Fibroblast of lung (primary cell): ENCODE data around the gene L1CAM. TPM values are rescaled to one million over a fixed set of nuclear protein-coding genes. Genes with fewer than 3 reads are reported as not detected.

Source experiments
- DNase-seq, 2 donors: peaks; one replicate each; pipeline versions ENCODE4 v3.0.0 to v3.0.0-alpha.2; 2010; ENCODE audit warnings: low read depth in 2 of 2
- H2AFZ ChIP-seq: 2 replicates; pipeline ENCODE4 v1.5.1; 2012; ENCODE audit warnings: low read length, control low read depth, inconsistent platforms
- H3K27ac ChIP-seq: 2 replicates; pipeline ENCODE4 v1.5.1; 2011; ENCODE audit warnings: low read length, control low read depth; ENCODE audit not compliant: insufficient read depth
- H3K27me3 ChIP-seq: 2 replicates; pipeline ENCODE4 v1.5.1; 2011; ENCODE audit warnings: mild to moderate bottlenecking, low read length; ENCODE audit not compliant: control insufficient read depth, insufficient read depth
- H3K36me3 ChIP-seq: 2 replicates; pipeline ENCODE4 v1.5.1; 2011; ENCODE audit warnings: low read length; ENCODE audit not compliant: control insufficient read depth, insufficient read depth
- H3K4me1 ChIP-seq: 2 replicates; pipeline ENCODE4 v1.5.1; 2011; ENCODE audit warnings: low read length; ENCODE audit not compliant: control insufficient read depth, insufficient read depth; ENCODE audit errors: extremely low read depth
- H3K4me2 ChIP-seq: 2 replicates; pipeline ENCODE4 v1.5.1; 2011; ENCODE audit warnings: low read length, control low read depth; ENCODE audit not compliant: insufficient read depth; ENCODE audit errors: extremely low read depth
- H3K4me3 ChIP-seq, 4 experiments: fragments of 200-600 bp in 1 of 4; sonication (generic) in 1 of 4; replicated peaks in 1 of 4; 2 replicates each; pipeline ENCODE4 v1.5.1; 2011 to 2016; ENCODE audit warnings: low read length in 4 of 4, low read depth in 3 of 4, mild to moderate bottlenecking in 3 of 4, control low read depth in 2 of 4, inconsistent platforms in 1 of 4, mixed read lengths in 1 of 4; ENCODE audit not compliant: insufficient read depth in 1 of 4; ENCODE audit errors: control extremely low read depth in 1 of 4
- H3K79me2 ChIP-seq: 2 replicates; pipeline ENCODE4 v1.5.1; 2012; ENCODE audit warnings: mild to moderate bottlenecking, low read length, inconsistent platforms; ENCODE audit not compliant: control insufficient read depth, insufficient read depth
- H3K9ac ChIP-seq: 2 replicates; pipeline ENCODE4 v1.5.1; 2011; ENCODE audit warnings: mild to moderate bottlenecking, low read length, control low read depth; ENCODE audit not compliant: insufficient read depth
- H3K9me3 ChIP-seq: 2 replicates; pipeline ENCODE4 v1.5.1; 2012; ENCODE audit warnings: low read depth, low read length; ENCODE audit not compliant: control insufficient read depth, insufficient read depth
- H4K20me1 ChIP-seq: 2 replicates; pipeline ENCODE4 v1.5.1; 2011; ENCODE audit warnings: low read length; ENCODE audit not compliant: control insufficient read depth, insufficient read depth; ENCODE audit errors: extremely low read depth
- CTCF ChIP-seq, 2 donors: IDR thresholded peaks in 1 of 2; conservative IDR thresholded peaks in 1 of 2; 1 replicate in 1 of 2; 2 replicates in 1 of 2; pipeline ENCODE4 v1.5.1; 2011 to 2012; ENCODE audit warnings: low read length in 2 of 2, control low read depth in 1 of 2, inconsistent platforms in 1 of 2, low read depth in 1 of 2, mild to moderate bottlenecking in 1 of 2
- EZH2 ChIP-seq: IDR thresholded peaks from 2 replicates; pipeline ENCODE4 v1.5.1; 2012; ENCODE audit warnings: low read length, control low read depth, mild to moderate bottlenecking; ENCODE audit errors: missing control alignments
- polyA plus RNA-seq, 2 donors: library from polyadenylated mRNA; depleted of rRNA in 1 of 2; stranded (reverse) in 1 of 2; unstranded in 1 of 2; fragments of >200 nt; gene quantifications; 2 replicates each; pipeline ENCODE4 v1.2.1, GENCODE V29; 2011 to 2012; ENCODE audit warnings: missing spikeins in 1 of 2
- total RNA-seq: library from RNA; depleted of rRNA; stranded (reverse); fragments of >200 nt; gene quantifications from 2 replicates; pipeline ENCODE4 v1.2.1, GENCODE V29; 2014

The L1CAM gene
- total and polyA plus RNA-seq, 2 donors (not counting 1 experiment from before 2014, with no cell fraction given) = 0.99 to 1.7 TPM

- Histone ChIP-seq H3K27ac (no peak overlapping the region), H3K4me2 (no peak overlapping the region), H3K4me1 (peaks cover 2% of the 10 kb centered on the region), H3K9me3 (no peaks in the 10 kb centered on the region), H2AFZ (no peak overlapping the region), H4K20me1 (no peaks in the 10 kb centered on the region), H3K9ac (no peak overlapping the region), H3K4me3 (no peak overlapping the region), H3K27me3 (no peaks in the 10 kb centered on the region), H3K36me3 (no peaks in the 10 kb centered on the region), H3K79me2 (no peaks in the 10 kb centered on the region)
- TF ChIP-seq CTCF (conservative IDR thresholded peaks at IDR 0.05 in 1 of 2, IDR thresholded peaks at IDR 0.05 in 1 of 2; ENCODE audit: low read depth in 1 of 2, low read length in 2 of 2) (no peak), EZH2 (no peak)
- DNase-seq = no peak
Observed at GRCh38 chrX:153919281-153919680, 33.3 kb upstream of the L1CAM start.

- Histone ChIP-seq H3K4me3 (no peak overlapping the region), H3K27me3 (no peaks in the 10 kb centered on the region), H3K9me3 (no peaks in the 10 kb centered on the region), H4K20me1 (no peaks in the 10 kb centered on the region), H3K27ac (no peak overlapping the region), H2AFZ (no peak overlapping the region), H3K4me1 (no peaks in the 10 kb centered on the region), H3K9ac (no peak overlapping the region), H3K79me2 (no peaks in the 10 kb centered on the region), H3K4me2 (no peak overlapping the region), H3K36me3 (no peaks in the 10 kb centered on the region)
- no peak for DNase-seq
- no peak for TF ChIP-seq EZH2
Observed at GRCh38 chrX:153917869-153918268, 31.9 kb upstream of the L1CAM start.

GRCh38 chrX:153913701-153914100 is 27.7 kb upstream of the L1CAM start:
- DNase-seq = no peak
- H3K79me2 ChIP-seq = no peaks in the 10 kb centered on the region
- H3K4me1 ChIP-seq = no peaks in the 10 kb centered on the region
- H4K20me1 ChIP-seq = no peaks in the 10 kb centered on the region
- H3K4me2 ChIP-seq = no peak overlapping the region
- H3K9me3 ChIP-seq = no peaks in the 10 kb centered on the region
- no peak overlapping the region for H2AFZ ChIP-seq
- H3K27ac ChIP-seq = no peak overlapping the region
- H3K36me3 ChIP-seq = no peaks in the 10 kb centered on the region
- no peak for TF ChIP-seq CTCF (conservative IDR thresholded peaks at IDR 0.05 in 1 of 2, IDR thresholded peaks at IDR 0.05 in 1 of 2; ENCODE audit: low read depth in 1 of 2, low read length in 2 of 2)
- no peak overlapping the region for H3K9ac ChIP-seq
- no peaks in the 10 kb centered on the region for H3K27me3 ChIP-seq
- no peak overlapping the region for H3K4me3 ChIP-seq

GRCh38 chrX:153913211-153913610 is 27.2 kb upstream of the L1CAM start:
- Histone ChIP-seq H3K4me1 (no peaks in the 10 kb centered on the region), H4K20me1 (no peaks in the 10 kb centered on the region), H3K27ac (no peak overlapping the region), H3K9ac (no peak overlapping the region), H3K4me2 (no peak overlapping the region), H3K9me3 (no peaks in the 10 kb centered on the region), H3K27me3 (no peaks in the 10 kb centered on the region), H3K4me3 (no peak overlapping the region), H3K79me2 (no peaks in the 10 kb centered on the region), H3K36me3 (no peaks in the 10 kb centered on the region), H2AFZ (no peak overlapping the region)
- no peak for TF ChIP-seq EZH2
- no peak for TF ChIP-seq CTCF (conservative IDR thresholded peaks at IDR 0.05 in 1 of 2, IDR thresholded peaks at IDR 0.05 in 1 of 2; ENCODE audit: low read depth in 1 of 2, low read length in 2 of 2)
- DNase-seq = no peak
